Gastroesophageal sphincter (tissue), 3 donors: ENCODE measurements around the gene USP43.

Source experiments
- EP300 ChIP-seq: sonication (generic); formaldehyde crosslinking; IDR thresholded peaks from one replicate; pipeline ENCODE4 v1.6.1; 2017; ENCODE audit warnings: antibody characterized with exemption, mild to moderate bottlenecking
- POLR2A ChIP-seq, 2 donors: fragments of 450-650 bp; IDR thresholded peaks; one replicate each; pipeline ENCODE4 v1.6.1; 2017; ENCODE audit warnings: antibody characterized with exemption in 2 of 2, mild to moderate bottlenecking in 2 of 2, moderate library complexity in 1 of 2
- TF ChIP-seq, protein P1 (sequence below), 4 experiments: fragments of 200-600 bp in 2 of 4; fragments of 450-650 bp in 2 of 4; sonication (generic) in 1 of 4; IDR thresholded peaks; one replicate each; pipeline ENCODE4 v1.5.1; 2017 to 2019; ENCODE audit warnings: antibody characterized with exemption in 4 of 4, mild to moderate bottlenecking in 2 of 4, moderate library complexity in 2 of 4

DNA sequence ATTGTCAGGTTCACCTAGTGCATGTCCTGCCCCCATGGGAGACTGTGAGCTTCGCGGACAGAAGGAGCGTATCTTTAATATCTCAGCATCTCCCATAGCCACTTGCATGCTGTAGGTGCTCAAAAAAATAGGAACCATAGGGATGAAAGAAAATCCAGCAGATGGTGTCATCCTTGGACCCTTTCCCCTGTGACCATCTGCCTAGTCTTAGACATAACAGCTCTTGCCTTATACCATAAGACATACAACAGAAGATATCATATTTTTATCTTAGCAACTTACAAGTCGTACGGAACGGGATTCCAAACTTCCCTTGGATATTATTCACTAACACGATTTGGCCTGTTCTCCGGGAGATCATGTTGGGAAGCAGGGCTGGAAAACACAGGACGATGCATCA, 131.6 kb downstream of the USP43 start:
- TF ChIP-seq, protein P1, sequence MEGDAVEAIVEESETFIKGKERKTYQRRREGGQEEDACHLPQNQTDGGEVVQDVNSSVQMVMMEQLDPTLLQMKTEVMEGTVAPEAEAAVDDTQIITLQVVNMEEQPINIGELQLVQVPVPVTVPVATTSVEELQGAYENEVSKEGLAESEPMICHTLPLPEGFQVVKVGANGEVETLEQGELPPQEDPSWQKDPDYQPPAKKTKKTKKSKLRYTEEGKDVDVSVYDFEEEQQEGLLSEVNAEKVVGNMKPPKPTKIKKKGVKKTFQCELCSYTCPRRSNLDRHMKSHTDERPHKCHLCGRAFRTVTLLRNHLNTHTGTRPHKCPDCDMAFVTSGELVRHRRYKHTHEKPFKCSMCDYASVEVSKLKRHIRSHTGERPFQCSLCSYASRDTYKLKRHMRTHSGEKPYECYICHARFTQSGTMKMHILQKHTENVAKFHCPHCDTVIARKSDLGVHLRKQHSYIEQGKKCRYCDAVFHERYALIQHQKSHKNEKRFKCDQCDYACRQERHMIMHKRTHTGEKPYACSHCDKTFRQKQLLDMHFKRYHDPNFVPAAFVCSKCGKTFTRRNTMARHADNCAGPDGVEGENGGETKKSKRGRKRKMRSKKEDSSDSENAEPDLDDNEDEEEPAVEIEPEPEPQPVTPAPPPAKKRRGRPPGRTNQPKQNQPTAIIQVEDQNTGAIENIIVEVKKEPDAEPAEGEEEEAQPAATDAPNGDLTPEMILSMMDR (IDR thresholded peaks at IDR 0.05) = no peak
- no peak for TF ChIP-seq POLR2A (IDR thresholded peaks at IDR 0.05)
- TF ChIP-seq EP300 = no peak
